ENCODE data around the gene MYOM1.

DNA sequence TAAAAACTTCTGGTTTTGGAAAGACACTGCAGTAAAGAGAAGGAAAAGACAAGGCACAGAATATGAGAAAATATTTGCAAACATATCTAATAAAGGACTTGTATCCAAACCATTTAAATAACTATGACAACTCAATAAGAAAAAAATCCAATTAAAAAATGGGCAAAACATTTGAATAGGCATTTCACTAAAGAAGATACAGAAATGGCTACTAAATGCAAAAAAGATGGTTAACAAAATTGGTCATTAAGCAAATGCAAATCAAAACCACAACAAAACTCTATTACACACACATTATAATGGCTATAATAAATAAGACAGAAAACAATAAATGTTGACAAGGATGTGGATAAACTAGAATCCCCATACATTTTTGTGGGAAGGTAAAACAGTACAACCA is 14.5 kb downstream of the MYOM1 start:
- TF ChIP-seq CTCF (IDR thresholded peaks at IDR 0.05; ENCODE audit: poor library complexity) = no peak
- TF ChIP-seq EZH2phosphoT487 (IDR thresholded peaks at IDR 0.05; ENCODE audit: low read depth, severe bottlenecking, unreplicated experiment) = no peak
- TF ChIP-seq EZH2 (IDR thresholded peaks at IDR 0.05; ENCODE audit: borderline replicate concordance) = no peak

Measured in hepatocyte (in vitro differentiated cells).